BJ (cell line): ENCODE measurements around the gene PPIF. TPM values are rescaled to one million over a fixed set of nuclear protein-coding genes. Genes with fewer than 3 reads are reported as not detected.

Experiments
- CTCF ChIA-PET: fragments of 350-600 bp; formaldehyde crosslinking; extraction: SDS; loops from one replicate; lab custom pipeline; 2021; ENCODE audit warnings: antibody characterized with exemption, inconsistent platforms; lab: Yijun Ruan, JAX
- POLR2A ChIA-PET: fragments of 300-600 bp; sonication (Branson Sonifier 250); formaldehyde crosslinking; extraction: SDS; loops from one replicate; lab custom pipeline; 2021; ENCODE audit warnings: antibody characterized with exemption; lab: Charles Lee
- DNase-seq: peaks from one replicate; pipeline ENCODE4 v3.0.0-alpha.2; 2011; ENCODE audit warnings: low read depth
- H3K27me3 ChIP-seq: 2 replicates; pipeline ENCODE4 v1.6.0; 2011; ENCODE audit warnings: low read length; ENCODE audit not compliant: control insufficient read depth, insufficient read depth
- H3K36me3 ChIP-seq: 2 replicates; pipeline ENCODE4 v1.5.1; 2011; ENCODE audit warnings: low read length; ENCODE audit not compliant: control insufficient read depth, insufficient read depth
- H3K4me3 ChIP-seq: 2 replicates; pipeline ENCODE4 v1.5.1; 2011; ENCODE audit warnings: low read depth, mild to moderate bottlenecking, control low read depth, low read length
- polyA plus RNA-seq: library from polyadenylated mRNA; depleted of rRNA; stranded (reverse); fragments of >200 nt; gene quantifications from 2 replicates; pipeline ENCODE4 v1.2.3, GENCODE V29; 2011
- TF ChIP-seq, protein P1 (sequence below): IDR thresholded peaks from 2 replicates; pipeline ENCODE4 v1.5.1; 2011; ENCODE audit warnings: low read depth, mild to moderate bottlenecking, control low read depth, inconsistent platforms, low read length, moderate library complexity; ENCODE audit not compliant: insufficient read depth

Gene PPIF
- polyA plus RNA-seq, 1 experiment = 73.9 TPM

DNA sequence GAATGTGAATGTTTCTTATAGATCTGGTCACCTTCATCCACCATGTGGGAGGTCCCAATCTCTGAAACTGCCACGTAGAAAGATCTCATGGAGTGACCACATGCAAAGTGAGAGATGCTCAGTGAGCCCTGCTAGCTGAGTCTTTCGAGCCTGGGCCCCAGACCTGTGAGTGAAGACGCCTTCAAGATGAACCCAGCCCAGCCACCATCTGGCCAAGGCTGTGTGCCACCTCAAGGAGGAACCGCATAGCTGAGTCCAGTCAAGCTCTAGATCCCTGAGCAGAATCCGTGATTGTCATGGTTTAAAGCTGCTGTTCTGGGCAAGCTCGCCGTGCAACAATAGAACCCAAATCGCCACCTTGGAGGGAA lies 20.2 kb upstream of the PPIF start:
- CTCF ChIA-PET = interaction anchor here (1.6 kb wide), 1 partner anchor 19 kb away, joined by 5 read pairs; no protein-coding TSS in a partner anchor

DNA sequence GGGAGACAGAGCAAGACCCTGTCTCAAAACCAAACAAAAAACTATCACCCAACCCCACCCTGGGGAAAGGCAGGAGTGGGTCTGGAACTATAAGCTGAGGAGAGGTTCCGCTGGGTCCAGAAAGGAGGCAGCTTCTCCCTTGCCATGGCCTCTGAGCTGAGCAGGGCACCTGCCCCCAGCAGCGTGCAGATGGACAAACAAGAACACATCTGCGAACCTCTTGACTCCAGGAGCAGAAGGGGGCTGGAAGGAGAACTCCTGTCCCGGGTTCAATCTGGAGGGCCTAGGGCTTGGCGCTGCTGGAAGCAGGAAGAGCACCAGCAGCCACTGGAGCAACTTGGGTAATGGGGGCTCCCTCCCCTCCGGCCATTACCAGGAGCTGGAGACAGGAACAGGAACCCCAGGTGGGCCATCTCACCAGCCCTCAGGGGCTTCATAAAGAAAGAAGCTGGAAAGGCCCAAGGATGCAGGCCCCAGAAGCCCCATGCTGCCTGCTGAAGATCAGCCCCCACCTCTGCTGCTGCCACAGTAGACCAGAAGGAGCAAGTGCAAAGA lies 19.0 kb upstream of the PPIF start:
- Histone ChIP-seq H3K27me3 (no peaks in the 10 kb centered on the region), H3K36me3 (no peaks in the 10 kb centered on the region), H3K4me3 (no peak overlapping the region)
- ChIA-PET CTCF (interaction anchor here (1.6 kb wide), 1 partner anchor 18 kb away, joined by 5 read pairs; no protein-coding TSS in a partner anchor), POLR2A (no interaction called here)
- no peak for DNase-seq
- TF ChIP-seq, protein P1, sequence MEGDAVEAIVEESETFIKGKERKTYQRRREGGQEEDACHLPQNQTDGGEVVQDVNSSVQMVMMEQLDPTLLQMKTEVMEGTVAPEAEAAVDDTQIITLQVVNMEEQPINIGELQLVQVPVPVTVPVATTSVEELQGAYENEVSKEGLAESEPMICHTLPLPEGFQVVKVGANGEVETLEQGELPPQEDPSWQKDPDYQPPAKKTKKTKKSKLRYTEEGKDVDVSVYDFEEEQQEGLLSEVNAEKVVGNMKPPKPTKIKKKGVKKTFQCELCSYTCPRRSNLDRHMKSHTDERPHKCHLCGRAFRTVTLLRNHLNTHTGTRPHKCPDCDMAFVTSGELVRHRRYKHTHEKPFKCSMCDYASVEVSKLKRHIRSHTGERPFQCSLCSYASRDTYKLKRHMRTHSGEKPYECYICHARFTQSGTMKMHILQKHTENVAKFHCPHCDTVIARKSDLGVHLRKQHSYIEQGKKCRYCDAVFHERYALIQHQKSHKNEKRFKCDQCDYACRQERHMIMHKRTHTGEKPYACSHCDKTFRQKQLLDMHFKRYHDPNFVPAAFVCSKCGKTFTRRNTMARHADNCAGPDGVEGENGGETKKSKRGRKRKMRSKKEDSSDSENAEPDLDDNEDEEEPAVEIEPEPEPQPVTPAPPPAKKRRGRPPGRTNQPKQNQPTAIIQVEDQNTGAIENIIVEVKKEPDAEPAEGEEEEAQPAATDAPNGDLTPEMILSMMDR = no peak

More for the DNA sequence above, 20.2 kb upstream of the PPIF start:
- Histone ChIP-seq H3K4me3 (no peak overlapping the region), H3K36me3 (no peaks in the 10 kb centered on the region), H3K27me3 (no peaks in the 10 kb centered on the region)
- TF ChIP-seq, protein P1 = no peak
- DNase-seq = no peak
- POLR2A ChIA-PET = no interaction called here

DNA sequence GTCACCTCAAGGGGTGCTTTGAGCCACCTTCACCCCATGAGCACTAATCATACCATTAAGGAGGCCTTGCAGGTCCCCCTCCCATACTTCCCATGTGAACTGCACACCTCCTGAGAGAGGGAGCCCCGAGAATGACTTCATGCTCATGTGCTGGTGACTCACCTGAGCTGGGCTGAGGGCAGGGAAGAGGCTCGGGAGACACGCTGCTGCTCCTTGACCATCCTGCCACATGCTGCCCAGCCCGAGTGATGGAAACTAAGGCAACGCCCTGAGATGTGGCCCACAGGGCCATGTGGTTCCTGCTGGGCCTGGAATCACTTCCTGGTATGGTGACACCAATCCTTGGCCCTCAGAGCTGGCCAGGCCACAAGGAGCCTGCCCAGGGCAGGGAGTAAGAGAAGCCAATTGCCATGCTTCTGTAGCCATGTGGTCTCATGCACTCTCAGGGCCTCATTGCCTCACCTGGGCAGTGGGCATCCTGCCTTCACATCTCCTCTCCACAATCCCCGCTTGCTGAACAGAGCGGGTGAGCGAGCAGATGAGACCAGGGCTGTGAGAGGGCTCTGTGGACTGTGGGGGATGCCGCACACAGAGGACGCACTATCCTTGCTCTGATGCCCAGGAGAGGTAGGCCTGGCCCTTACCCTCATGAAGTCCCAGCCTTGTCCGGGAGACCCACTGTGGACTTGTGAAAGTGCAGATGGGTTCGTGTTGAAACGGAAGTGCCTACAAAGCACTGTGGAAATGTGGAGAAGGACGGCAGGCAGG lies 18.3 kb upstream of the PPIF start:
- Histone ChIP-seq H3K36me3 (no peaks in the 10 kb centered on the region), H3K4me3 (no peak overlapping the region), H3K27me3 (no peaks in the 10 kb centered on the region)
- ChIA-PET POLR2A (no interaction called here), CTCF (no interaction called here)
- TF ChIP-seq, protein P1 = no peak
- no peak for DNase-seq

DNA sequence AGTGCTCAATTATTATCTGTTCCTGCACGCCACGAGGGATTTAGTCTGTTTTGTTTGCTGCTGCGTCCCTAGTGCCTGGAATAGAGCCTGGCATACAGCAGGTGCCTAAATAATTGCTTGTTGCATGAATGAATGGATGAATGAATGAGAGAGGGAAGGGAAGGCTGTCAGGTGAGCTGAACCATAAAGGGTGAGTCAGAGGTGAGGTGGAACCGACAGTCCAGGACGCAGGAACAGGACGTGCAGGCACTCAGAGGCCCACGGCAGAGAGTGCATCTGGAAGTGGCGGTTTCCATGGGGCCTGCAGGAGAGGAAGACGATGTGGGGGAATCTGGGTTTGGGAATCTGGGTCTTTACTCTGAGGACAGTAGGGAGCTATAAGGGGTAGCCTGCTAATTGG lies 17.7 kb upstream of the PPIF start:
- ChIA-PET CTCF (no interaction called here), POLR2A (no interaction called here)
- TF ChIP-seq, protein P1 = no peak
- no peak overlapping the region for H3K4me3 ChIP-seq
- no peaks in the 10 kb centered on the region for H3K27me3 ChIP-seq
- no peak for DNase-seq
- H3K36me3 ChIP-seq = no peaks in the 10 kb centered on the region

DNA sequence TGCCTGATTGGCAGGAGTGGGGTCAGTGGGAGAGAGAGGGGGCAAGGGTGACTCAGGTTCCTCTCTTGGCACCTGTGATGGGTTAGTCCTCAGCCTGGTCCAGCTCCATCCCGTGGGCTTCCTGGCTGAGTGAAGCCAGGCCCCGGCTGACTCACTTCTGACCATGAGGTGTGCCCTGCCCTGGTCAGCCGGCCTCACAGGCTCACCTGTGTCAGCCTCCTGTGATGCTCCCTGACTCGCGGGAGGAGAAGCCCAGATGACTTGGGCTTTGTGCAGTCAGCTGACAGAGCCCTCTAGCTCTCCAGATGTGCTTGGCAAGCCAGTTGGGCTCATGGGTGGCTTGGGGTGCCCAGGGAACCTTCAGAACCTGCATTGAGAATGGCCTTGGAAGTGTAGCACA lies 16.0 kb upstream of the PPIF start:
- Histone ChIP-seq H3K36me3 (no peaks in the 10 kb centered on the region), H3K27me3 (no peaks in the 10 kb centered on the region), H3K4me3 (no peak overlapping the region)
- ChIA-PET POLR2A (no interaction called here), CTCF (interaction anchor here (1.0 to 1.3 kb wide), 2 partner anchors 13 to 15 kb away, joined by 3 read pairs; no protein-coding TSS in a partner anchor)
- TF ChIP-seq, protein P1 = no peak
- no peak for DNase-seq
